CD4-positive, alpha-beta T cell treated with Interleukin-4 for 1 hour (primary cell): ENCODE results near the gene GPR183.
A peak's percentile ranks its signal among the peaks of the same experiment; 100 is the strongest.

Experiments used
- DNase-seq, 2 donors: peaks; one replicate each; pipeline ENCODE4 v3.0.0-alpha.2; 2020 to 2022

The GPR183 gene

GRCh38 chr13:99339230-99339721, 32.1 kb upstream of the GPR183 start:
- no peak for DNase-seq

- no peak for DNase-seq
Observed at GRCh38 chr13:99335603-99336002, 28.4 kb upstream of the GPR183 start.

GRCh38 chr13:99335087-99335486, 27.9 kb upstream of the GPR183 start:
- DNase-seq: no peak

GRCh38 chr13:99334221-99334620, 27.0 kb upstream of the GPR183 start:
- no peak for DNase-seq

- no peak for DNase-seq
Observed at GRCh38 chr13:99332456-99332855, 25.3 kb upstream of the GPR183 start.

GRCh38 chr13:99331881-99332293, 24.7 kb upstream of the GPR183 start:
- DNase-seq: no peak

GRCh38 chr13:99330942-99331341, 23.7 kb upstream of the GPR183 start:
- no peak for DNase-seq

- DNase-seq: no peak
Observed at GRCh38 chr13:99329477-99329876, 22.3 kb upstream of the GPR183 start.

GRCh38 chr13:99327761-99328160, 20.6 kb upstream of the GPR183 start:
- no peak for DNase-seq

- DNase-seq: no peak
Observed at GRCh38 chr13:99327126-99327525, 19.9 kb upstream of the GPR183 start.

GRCh38 chr13:99326012-99326411, 18.8 kb upstream of the GPR183 start:
- DNase-seq: peak in 1 of 2 donors; percentile 38

- DNase-seq: no peak
Observed at GRCh38 chr13:99323488-99323887, 16.3 kb upstream of the GPR183 start.

GRCh38 chr13:99322297-99323103, 15.3 kb upstream of the GPR183 start:
- peak in 1 of 2 donors; percentile 69 for DNase-seq

- no peak for DNase-seq
Observed at GRCh38 chr13:99321709-99322108, 14.5 kb upstream of the GPR183 start.

GRCh38 chr13:99320693-99321481, 13.7 kb upstream of the GPR183 start:
- peak; percentile 65 to 87 for DNase-seq

- peak in 1 of 2 donors; percentile 64 for DNase-seq
Observed at GRCh38 chr13:99316657-99317256, 9.6 kb upstream of the GPR183 start.

GRCh38 chr13:99316224-99316623, 9.0 kb upstream of the GPR183 start:
- DNase-seq: no peak

GRCh38 chr13:99315186-99315585, 8.0 kb upstream of the GPR183 start:
- DNase-seq: no peak

GRCh38 chr13:99314640-99315176, 7.5 kb upstream of the GPR183 start:
- peak; percentile 73 to 89 for DNase-seq

GRCh38 chr13:99313941-99314340, 6.7 kb upstream of the GPR183 start:
- DNase-seq: no peak

- peak in 1 of 2 donors; percentile 30 for DNase-seq
Observed at GRCh38 chr13:99313501-99313900, 6.3 kb upstream of the GPR183 start.

GRCh38 chr13:99312493-99312883, 5.3 kb upstream of the GPR183 start:
- DNase-seq: peak; percentile 38 to 85
